ENCODE data around the gene OR52N1.
A peak's percentile ranks its signal among the peaks of the same experiment; 100 is the strongest.

The OR52N1 gene

GRCh38 chr11:5791165-5791564 is at the start of gene OR52N1:
TSS of gene OR52N1 (minus strand) at chr11:5791265. CDS start at chr11:5788816, 2,449 bp downstream.
- no peak for DNase-seq

- DNase-seq: no peak
Observed at GRCh38 chr11:5837695-5838094, 46.6 kb upstream of the OR52N1 start.

DNA sequence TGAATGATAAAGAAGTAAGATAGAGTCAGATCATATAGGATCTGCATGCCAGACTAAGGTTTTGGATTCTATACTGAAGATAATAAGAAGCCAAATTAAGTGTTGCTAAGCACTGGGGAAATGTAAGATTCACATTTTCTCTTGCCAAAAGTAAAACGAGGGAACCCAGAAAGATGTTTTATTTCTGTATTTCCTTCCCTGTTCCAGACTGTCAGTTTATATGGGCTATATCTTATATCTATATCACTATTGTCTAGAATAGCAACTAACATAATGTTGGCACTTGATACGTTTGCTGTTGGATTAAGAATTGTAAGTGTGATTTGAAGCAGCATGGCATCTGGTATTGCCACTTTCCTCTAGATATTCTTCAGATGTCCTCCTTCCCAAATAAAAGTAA is 42.4 kb upstream of the OR52N1 start:
- DNase-seq: no peak

DNA sequence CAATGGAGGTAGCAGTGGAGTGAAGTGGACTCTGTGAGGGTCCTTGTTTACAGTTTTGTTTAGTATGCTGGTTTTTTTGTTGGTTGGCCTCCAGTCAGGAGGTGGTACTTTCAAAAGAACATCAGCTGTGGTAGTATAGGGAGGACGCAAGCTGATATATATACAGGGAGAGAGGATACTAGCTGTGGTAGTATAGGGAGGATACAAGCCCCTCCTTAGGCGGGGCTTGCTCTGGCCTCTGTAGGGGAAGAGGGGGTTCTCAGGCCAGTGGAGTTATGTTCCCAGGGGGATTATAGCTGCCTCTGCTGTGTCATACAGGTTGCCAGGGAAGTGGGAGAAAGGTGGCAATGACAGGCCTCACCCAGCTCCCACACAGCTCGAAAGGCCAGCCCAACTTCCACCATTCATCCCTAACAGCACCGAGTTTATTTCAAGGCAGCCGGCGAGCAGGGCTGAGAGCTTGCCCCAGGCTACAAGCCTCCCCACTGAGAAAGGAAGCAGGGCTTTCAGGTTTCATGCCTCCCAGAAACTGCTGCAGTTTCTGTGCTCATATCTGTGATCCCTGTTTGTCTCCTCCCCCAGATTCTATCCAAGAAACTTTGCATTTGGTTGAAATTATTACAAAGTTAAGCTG is 40.2 kb upstream of the OR52N1 start:
- no peak for DNase-seq

DNA sequence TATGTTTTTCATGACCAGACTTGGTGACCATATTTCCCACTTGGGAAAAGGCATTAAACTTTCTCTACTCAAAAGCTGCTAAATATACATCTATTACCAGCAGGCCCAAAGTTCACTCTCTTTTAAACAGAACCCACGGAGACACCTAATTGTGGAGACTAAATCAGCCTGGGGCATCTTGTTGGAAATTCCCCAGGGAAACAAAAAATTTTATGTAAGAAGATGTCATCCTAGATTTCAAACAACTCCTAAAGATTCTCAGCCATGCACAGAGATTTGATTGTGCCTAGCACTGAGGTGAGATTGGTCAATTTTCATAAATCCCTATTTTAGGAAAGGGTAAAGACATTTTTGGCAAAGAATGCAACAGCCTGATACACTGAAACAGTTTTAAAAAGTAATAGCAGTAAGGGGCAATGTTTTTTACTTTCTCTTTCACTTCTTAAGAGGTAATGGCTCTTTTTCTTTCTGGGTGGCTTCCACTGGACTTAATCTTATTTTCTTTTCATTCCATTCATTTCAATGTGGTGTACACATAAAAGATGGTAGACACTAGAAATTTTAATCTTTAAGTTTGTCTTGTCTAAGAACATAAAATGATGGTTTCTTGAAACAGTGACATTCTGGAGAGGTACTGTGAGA is 27.3 kb upstream of the OR52N1 start:
- DNase-seq: no peak

GRCh38 chr11:5815534-5815933 is 24.5 kb upstream of the OR52N1 start:
- peak; percentile 1 for DNase-seq

- no peak for DNase-seq
Observed at GRCh38 chr11:5809905-5810795, 19.1 kb upstream of the OR52N1 start.

DNA sequence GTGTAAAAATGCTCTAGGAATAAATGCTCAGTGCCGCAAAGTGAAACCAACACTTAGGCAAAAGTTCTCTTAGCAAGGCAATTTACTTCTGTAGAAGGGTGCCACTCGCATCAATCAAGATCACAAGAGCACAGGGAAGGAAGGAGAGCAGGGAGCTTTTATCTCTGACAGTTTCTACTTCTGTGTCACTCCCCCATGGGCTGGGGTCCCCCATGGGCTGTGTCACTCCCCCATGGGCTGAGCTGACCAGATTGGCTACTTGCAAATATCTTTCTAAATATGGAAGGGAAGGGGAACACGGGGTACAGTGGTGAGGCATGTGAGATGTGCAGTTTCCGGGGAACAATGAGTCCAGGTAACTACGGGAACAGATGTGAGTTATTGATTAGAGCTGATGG is 18.1 kb upstream of the OR52N1 start:
- no peak for DNase-seq

DNA sequence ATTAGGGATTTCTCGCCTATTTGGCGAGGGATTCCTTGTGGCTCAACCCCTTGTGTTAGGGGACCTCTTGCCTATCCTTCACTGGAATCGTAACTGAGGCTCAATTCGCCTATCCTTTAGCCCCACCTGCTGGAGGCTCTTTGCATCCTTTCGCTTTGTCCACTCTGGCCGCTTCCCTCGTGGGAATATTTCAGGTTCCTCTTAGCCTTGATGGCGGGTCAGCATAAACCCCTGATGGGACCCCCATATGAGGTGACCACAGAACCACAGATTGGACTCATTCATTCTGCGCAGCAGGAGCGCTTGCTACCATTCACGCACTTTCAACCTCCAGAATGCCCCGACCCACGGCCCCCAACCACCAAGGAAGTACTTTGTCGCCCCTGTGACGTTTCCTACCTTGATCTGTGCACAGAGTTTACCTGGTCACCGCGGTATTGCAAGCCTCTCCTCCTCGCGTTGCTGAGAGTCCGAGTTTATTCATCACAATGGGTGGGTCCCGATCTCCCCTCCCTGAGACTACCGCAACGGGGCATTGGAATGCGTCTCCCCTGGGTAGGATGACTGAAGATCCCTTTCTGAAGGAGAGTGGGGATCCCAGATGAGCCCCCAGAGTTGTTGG is 17.5 kb upstream of the OR52N1 start, which contains the start of gene OR52N2:
Gene OR52N2, plus strand, starts transcription at position 425 of the 622 bp plus-strand sequence. CDS start 11,412 bp downstream, outside the sequence.
- DNase-seq: no peak

GRCh38 chr11:5807580-5807979 is 16.5 kb upstream of the OR52N1 start:
- no peak for DNase-seq

DNA sequence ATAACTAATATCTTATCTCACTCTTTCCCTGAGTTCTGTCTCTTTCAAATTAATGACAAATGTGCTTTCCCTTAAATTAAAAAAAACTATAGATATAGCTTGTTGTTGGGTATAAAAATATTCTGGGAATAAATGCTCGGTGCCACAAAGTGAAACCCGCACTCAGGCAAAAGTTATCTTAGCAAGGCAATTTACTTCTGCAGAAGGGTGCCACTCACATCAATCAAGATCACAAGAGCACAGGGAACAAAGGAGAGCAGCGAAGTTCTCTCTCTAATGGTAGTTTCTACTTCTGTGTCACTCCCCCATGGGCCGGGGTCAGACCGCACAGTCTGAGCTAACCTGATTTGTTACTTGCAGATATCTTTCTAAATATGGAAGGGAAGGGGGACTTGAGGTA is 12.9 kb upstream of the OR52N1 start:
- DNase-seq: no peak

GRCh38 chr11:5796541-5796940 is 5.5 kb upstream of the OR52N1 start:
- no peak for DNase-seq

DNA sequence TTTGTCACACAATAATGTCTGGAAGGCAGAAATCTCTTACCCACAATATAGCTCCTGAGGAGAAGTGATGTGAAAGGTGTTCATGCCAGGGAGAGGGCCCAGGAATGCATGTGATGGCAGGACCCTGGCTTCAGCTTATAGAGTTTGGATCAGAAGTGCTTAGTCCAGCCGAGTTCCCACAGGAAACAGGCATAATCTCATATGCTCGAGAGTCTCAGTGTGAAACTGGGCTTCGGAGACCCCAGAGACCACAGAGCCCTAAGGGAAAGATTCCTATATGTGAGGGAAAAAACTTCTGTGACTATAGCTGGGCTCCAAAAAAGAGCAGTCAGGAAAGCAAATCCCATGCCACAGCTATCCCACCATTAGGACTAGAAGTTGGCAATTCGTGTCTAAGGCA is 7.8 kb downstream of the OR52N1 start, which contains the start of gene OR52N5:
Gene OR52N5, minus strand, starts transcription at position 101 of the 400 bp plus-strand sequence. CDS start 4,721 bp downstream, outside the sequence.
- DNase-seq: no peak

GRCh38 chr11:5767056-5767455 is 24.0 kb downstream of the OR52N1 start:
- DNase-seq: no peak

- no peak for DNase-seq
Observed at GRCh38 chr11:5753943-5754342, 37.1 kb downstream of the OR52N1 start, which contains the start of gene OR52N4. TSS of gene OR52N4 (plus strand) at chr11:5754243. CDS start at chr11:5754741, 498 bp downstream.

DNA sequence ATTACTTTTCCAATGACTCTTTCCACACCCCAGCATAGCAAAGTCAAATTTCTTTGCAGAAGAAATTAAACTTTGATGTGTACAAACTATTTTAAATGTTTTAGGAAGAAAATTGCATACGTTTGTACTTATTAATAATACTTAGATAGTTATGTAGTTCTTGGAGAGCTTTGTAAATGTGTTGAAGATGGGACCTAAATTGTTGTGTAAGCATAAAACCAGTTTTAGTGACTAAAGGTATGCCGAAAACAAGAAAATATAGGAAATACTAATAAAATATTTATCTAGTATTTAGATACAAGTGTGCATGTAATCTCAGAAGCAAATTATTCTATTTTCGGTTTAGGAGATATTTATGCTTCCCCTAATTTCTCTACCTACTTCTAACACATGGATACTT is 41.2 kb downstream of the OR52N1 start:
- DNase-seq: no peak

DNA sequence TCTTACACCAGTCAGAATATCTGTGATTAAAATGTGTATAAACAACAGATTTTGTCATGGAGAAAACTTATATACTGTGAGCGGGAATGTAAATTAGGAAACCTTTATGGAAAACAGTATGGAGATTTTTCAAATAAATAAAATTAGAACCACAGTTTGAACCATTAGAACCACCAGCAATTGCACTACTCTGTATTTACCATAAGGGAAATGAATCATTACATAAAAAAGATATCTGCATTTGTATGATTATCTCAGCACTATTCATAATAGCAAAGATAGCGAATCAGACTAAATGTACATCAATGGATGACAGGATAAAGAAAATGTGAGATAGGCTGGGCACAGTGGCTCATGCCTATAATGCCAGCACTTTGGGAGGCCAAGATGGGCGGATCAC is 44.5 kb downstream of the OR52N1 start:
- no peak for DNase-seq

DNA sequence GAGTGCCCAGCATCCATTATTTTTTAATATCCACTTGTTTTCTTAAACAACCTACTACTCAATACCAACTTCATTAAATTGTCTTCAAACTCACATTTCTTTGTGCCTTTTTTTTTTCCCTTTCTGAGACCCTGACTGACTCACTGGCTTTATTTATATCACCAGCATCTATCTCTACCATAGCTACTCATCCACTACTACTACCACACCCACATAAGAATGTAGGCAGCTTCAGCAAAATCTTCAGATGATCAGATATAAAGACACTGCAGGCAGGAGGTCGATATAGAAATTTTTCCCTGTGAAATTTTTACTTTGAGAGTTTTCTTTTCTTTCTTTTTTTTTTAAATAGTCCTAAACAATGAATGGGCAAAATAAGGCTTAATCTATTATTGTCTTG is 52.6 kb downstream of the OR52N1 start:
- DNase-seq: no peak

- DNase-seq: no peak
Observed at GRCh38 chr11:5737670-5738392, 53.2 kb downstream of the OR52N1 start.

GRCh38 chr11:5737091-5737490 is 54.0 kb downstream of the OR52N1 start:
- no peak for DNase-seq
